Endodermal cell (in vitro differentiated cells): ENCODE results near the gene CYP2C9. TPM values are rescaled to one million over a fixed set of nuclear protein-coding genes. Genes with fewer than 3 reads are reported as not detected.
"Not testable (repeated sequence)": the region's sequence is repeated elsewhere in the genome, so short reads cannot be mapped to it uniquely, and the experiment has no call there.

ENCODE experiments used
- DNase-seq: peaks from one replicate; pipeline ENCODE4 v3.0.0-alpha.2; 2017
- H3K27ac ChIP-seq: 2 replicates; pipeline ENCODE4 v1.5.1; 2013; ENCODE audit warnings: mild to moderate bottlenecking, low read depth, low read length, moderate library complexity
- H3K27me3 ChIP-seq: 2 replicates; pipeline ENCODE4 v1.6.1; 2013; ENCODE audit warnings: mild to moderate bottlenecking, low read length, moderate library complexity; ENCODE audit not compliant: insufficient read depth, control insufficient read depth, poor library complexity, severe bottlenecking
- H3K36me3 ChIP-seq: 2 replicates; pipeline ENCODE4 v1.7.0; 2013; ENCODE audit warnings: mild to moderate bottlenecking, low read length, moderate library complexity; ENCODE audit not compliant: control insufficient read depth, insufficient read depth
- H3K4me1 ChIP-seq: one replicate; pipeline ENCODE4 v1.7.0; 2013; ENCODE audit warnings: low read length; ENCODE audit not compliant: control insufficient read depth, insufficient read depth
- H3K4me3 ChIP-seq: 2 replicates; pipeline ENCODE4 v1.5.1; 2013; ENCODE audit warnings: mild to moderate bottlenecking, low read length, moderate library complexity
- H3K9ac ChIP-seq: 2 replicates; pipeline ENCODE4 v1.6.1; 2013; ENCODE audit warnings: mild to moderate bottlenecking, low read length, moderate library complexity; ENCODE audit not compliant: poor library complexity, severe bottlenecking; ENCODE audit errors: extremely low read depth
- H3K9me3 ChIP-seq: 2 replicates; pipeline ENCODE4 v1.6.1; 2013; ENCODE audit warnings: mild to moderate bottlenecking, low read length, moderate library complexity; ENCODE audit not compliant: control insufficient read depth
- H3K27ac Mint-ChIP-seq: 2 replicates; pipeline ENCODE4 v1.8.0; 2020; ENCODE audit warnings: mixed read lengths
- H3K27me3 Mint-ChIP-seq: 2 replicates; pipeline ENCODE4 v1.8.0; 2021; ENCODE audit warnings: mild to moderate bottlenecking, mixed read lengths; ENCODE audit not compliant: insufficient read depth
- H3K36me3 Mint-ChIP-seq: 2 replicates; pipeline ENCODE4 v1.8.0; 2020; ENCODE audit warnings: low read depth, mixed read lengths
- H3K4me1 Mint-ChIP-seq: 2 replicates; pipeline ENCODE4 v1.8.0; 2020; ENCODE audit warnings: mixed read lengths
- H3K4me3 Mint-ChIP-seq: 2 replicates; pipeline ENCODE4 v1.8.0; 2020; ENCODE audit warnings: mild to moderate bottlenecking, moderate library complexity, mixed read lengths
- H3K9me3 Mint-ChIP-seq: 2 replicates; pipeline ENCODE4 v1.8.0; 2020; ENCODE audit warnings: mild to moderate bottlenecking, mixed read lengths
- WGBS, 2 experiments: methylation state at CpG; one replicate each; pipeline versions ENCODE4 v1.1.5 to v1.1.7; 2013; ENCODE audit warnings: missing lambda C conversion rate in 2 of 2, mixed read lengths in 1 of 2; ENCODE audit not compliant: insufficient coverage in 1 of 2, insufficient read length in 1 of 2; 5-methylcytosine and 5-hydroxymethylcytosine counted together
- total RNA-seq, 2 donors: library from RNA; stranded (reverse); fragmentation: NEBNext Ultra II Directional in 1 of 2; extraction: Animal tissue kit (Norgen Biotek cat#: 25700) in 1 of 2; gene quantifications; 2 replicates in 1 of 2; 3 replicates in 1 of 2; pipeline ENCODE4 v1.2.1, GENCODE V29; 2021
- TF ChIP-seq, protein P1 (sequence below): fragments of 200-600 bp; sonication (generic); conservative IDR thresholded peaks from 2 replicates; pipeline ENCODE4 v1.5.0; 2021; ENCODE audit warnings: antibody characterized with exemption, mild to moderate bottlenecking

CYP2C9 gene
- total RNA-seq, 2 donors from 2014 or later, result 0.24 TPM; not detected in 1

DNA sequence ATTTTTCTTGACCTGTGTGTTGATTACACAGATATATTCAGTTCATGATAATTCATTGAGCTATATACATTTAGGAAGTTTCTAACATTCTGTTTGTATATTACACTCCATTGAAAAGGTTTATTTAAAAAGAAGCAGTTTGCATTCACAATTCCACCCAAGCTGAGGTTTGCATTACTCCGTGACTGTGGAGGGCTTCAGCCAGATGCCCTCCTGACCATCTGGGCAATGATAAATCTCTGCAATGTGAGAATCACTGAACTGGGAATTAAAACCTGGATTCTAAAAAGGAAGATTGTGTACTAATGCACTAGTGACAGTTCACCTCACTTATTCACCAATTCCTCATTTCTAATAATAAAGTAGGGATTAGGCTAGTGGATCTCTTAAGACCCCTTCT lies 36.4 kb upstream of the CYP2C9 start:
- H3K4me1 Mint-ChIP-seq, result no peaks in the 10 kb centered on the region
- 75 to 92% methylated on average over 1 of the region's 1 CpG for WGBS, 2 experiments

DNA sequence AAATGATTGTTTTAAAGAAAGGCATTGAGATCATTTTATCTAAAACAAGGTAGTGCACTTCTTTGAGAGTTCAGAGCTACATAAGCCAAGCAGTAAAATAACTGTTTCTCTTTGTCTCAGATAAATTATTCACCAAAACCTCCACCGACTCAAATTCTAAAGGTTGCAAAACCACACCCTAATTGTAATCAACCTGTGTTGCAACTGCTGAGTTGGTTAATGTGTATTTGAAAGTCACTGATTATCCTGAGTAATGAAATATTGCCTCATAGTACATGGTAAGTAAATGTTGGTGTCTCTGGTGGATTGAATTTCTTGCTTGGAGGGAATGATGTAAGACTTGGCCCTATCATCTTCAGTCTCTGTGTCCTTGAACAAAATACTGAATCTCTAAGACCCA lies 35.9 kb upstream of the CYP2C9 start:
- DNase-seq, result no peak
- Mint-ChIP-seq H3K36me3 (no peaks in the 10 kb centered on the region), H3K9me3 (peaks cover 38% of the 10 kb centered on the region), H3K27me3 (peaks cover 1% of the 10 kb centered on the region), H3K4me3 (no peak overlapping the region), H3K4me1 (no peaks in the 10 kb centered on the region), H3K27ac (no peak overlapping the region)
- no peak overlapping the region for H3K27ac ChIP-seq
- WGBS, 2 experiments, result 0% methylated on average over 1 of the region's 1 CpG; no CpG with 5 or more reads in 1 of the 2 experiments
- no peak overlapping the region for H3K4me3 ChIP-seq
- H3K9ac ChIP-seq, result no peak overlapping the region
- H3K36me3 ChIP-seq, result no peaks in the 10 kb centered on the region
- H3K27me3 ChIP-seq, result no peaks in the 10 kb centered on the region
- TF ChIP-seq, protein P1, sequence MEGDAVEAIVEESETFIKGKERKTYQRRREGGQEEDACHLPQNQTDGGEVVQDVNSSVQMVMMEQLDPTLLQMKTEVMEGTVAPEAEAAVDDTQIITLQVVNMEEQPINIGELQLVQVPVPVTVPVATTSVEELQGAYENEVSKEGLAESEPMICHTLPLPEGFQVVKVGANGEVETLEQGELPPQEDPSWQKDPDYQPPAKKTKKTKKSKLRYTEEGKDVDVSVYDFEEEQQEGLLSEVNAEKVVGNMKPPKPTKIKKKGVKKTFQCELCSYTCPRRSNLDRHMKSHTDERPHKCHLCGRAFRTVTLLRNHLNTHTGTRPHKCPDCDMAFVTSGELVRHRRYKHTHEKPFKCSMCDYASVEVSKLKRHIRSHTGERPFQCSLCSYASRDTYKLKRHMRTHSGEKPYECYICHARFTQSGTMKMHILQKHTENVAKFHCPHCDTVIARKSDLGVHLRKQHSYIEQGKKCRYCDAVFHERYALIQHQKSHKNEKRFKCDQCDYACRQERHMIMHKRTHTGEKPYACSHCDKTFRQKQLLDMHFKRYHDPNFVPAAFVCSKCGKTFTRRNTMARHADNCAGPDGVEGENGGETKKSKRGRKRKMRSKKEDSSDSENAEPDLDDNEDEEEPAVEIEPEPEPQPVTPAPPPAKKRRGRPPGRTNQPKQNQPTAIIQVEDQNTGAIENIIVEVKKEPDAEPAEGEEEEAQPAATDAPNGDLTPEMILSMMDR, result no peak
- H3K4me1 ChIP-seq, result no peaks in the 10 kb centered on the region
- H3K9me3 ChIP-seq, result peaks cover 8% of the 10 kb centered on the region

More for the DNA sequence above, 36.4 kb upstream of the CYP2C9 start:
- Histone ChIP-seq H3K9ac (no peak overlapping the region), H3K9me3 (peaks cover 3% of the 10 kb centered on the region), H3K27ac (no peak overlapping the region), H3K36me3 (no peaks in the 10 kb centered on the region), H3K4me3 (no peak overlapping the region), H3K4me1 (no peaks in the 10 kb centered on the region), H3K27me3 (no peaks in the 10 kb centered on the region)
- Mint-ChIP-seq H3K9me3 (peaks cover 41% of the 10 kb centered on the region), H3K4me3 (no peak overlapping the region), H3K27me3 (peaks cover 1% of the 10 kb centered on the region), H3K27ac (no peak overlapping the region), H3K36me3 (no peaks in the 10 kb centered on the region)
- DNase-seq, result no peak
- TF ChIP-seq, protein P1, result no peak

DNA sequence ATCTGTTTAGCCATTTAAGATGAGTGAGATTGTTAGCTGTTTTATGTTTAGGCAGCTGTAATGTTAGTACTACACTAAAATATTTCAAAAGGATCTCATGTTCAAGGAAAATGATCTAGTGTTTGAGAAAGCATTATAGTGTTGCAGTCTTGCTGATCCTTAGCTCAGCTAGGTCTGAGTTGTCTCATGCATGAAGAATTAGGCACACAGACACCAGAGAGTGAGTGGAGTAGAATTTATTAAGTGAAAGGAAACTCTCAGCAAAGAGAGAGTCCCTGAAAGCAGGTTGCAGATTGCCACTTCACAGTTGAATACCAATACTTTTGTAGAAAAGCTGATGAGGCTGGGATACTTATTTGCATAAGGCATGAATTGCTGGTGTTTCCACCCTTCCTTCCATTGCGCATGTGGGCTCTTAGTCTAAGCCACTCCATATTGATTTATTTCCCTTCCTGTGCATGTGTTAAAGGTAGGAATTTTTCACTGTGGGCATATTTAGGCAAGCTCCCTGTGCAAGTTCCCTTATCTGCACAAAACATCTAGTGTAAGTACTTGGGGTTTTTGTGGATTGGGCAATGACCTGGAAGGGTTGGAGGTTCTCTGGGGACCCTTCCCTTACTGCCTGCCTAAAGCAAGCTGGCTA lies 33.8 kb upstream of the CYP2C9 start:
- not testable (repeated sequence) for H3K36me3 ChIP-seq, H3K27me3 Mint-ChIP-seq
- WGBS, 2 experiments, result 100% methylated on average over 1 of the region's 1 CpG; no CpG with 5 or more reads in 1 of the 2 experiments

DNA sequence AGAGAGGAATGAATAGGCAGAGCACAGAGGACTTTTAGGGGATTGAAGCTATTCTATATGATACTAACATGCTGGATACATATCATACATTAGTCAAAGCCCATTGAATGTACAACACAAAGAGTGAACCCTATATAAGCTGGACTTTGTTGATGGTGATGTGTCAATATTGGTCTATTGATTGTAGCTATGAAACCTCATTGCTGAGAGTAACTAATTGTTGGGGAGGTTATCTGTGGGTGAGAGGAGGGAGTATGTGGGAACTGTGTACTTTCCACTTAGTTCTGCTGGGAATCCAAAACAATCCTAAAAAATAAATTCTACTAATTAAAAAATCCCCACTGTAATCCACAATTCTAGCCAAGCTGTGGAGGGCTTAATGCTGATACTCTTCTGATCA lies 22.0 kb upstream of the CYP2C9 start:
- H3K4me1 Mint-ChIP-seq, result no peaks in the 10 kb centered on the region
- peaks cover 55% of the 10 kb centered on the region for H3K9me3 Mint-ChIP-seq
- Histone ChIP-seq H3K9me3 (peaks cover 12% of the 10 kb centered on the region), H3K9ac (no peak overlapping the region), H3K27ac (no peak overlapping the region), H3K4me3 (no peak overlapping the region), H3K27me3 (no peaks in the 10 kb centered on the region), H3K36me3 (no peaks in the 10 kb centered on the region), H3K4me1 (no peaks in the 10 kb centered on the region)
- TF ChIP-seq, protein P1, result no peak
- no peaks in the 10 kb centered on the region for H3K27me3 Mint-ChIP-seq
- no peak overlapping the region for H3K4me3 Mint-ChIP-seq
- H3K36me3 Mint-ChIP-seq, result no peaks in the 10 kb centered on the region
- DNase-seq, result no peak
- no peak overlapping the region for H3K27ac Mint-ChIP-seq

More for the DNA sequence above, 33.8 kb upstream of the CYP2C9 start:
- H3K36me3 Mint-ChIP-seq, H3K4me3 Mint-ChIP-seq, H3K27me3 ChIP-seq, H3K9ac ChIP-seq, DNase-seq, H3K27ac ChIP-seq, H3K27ac Mint-ChIP-seq, H3K4me3 ChIP-seq, H3K4me1 ChIP-seq, H3K4me1 Mint-ChIP-seq: not testable (repeated sequence)
- H3K9me3 ChIP-seq, result peaks cover 23% of the 10 kb centered on the region
- H3K9me3 Mint-ChIP-seq, result peaks cover 41% of the 10 kb centered on the region
